ENCODE measurements around the gene BMP6.

Gene BMP6

DNA sequence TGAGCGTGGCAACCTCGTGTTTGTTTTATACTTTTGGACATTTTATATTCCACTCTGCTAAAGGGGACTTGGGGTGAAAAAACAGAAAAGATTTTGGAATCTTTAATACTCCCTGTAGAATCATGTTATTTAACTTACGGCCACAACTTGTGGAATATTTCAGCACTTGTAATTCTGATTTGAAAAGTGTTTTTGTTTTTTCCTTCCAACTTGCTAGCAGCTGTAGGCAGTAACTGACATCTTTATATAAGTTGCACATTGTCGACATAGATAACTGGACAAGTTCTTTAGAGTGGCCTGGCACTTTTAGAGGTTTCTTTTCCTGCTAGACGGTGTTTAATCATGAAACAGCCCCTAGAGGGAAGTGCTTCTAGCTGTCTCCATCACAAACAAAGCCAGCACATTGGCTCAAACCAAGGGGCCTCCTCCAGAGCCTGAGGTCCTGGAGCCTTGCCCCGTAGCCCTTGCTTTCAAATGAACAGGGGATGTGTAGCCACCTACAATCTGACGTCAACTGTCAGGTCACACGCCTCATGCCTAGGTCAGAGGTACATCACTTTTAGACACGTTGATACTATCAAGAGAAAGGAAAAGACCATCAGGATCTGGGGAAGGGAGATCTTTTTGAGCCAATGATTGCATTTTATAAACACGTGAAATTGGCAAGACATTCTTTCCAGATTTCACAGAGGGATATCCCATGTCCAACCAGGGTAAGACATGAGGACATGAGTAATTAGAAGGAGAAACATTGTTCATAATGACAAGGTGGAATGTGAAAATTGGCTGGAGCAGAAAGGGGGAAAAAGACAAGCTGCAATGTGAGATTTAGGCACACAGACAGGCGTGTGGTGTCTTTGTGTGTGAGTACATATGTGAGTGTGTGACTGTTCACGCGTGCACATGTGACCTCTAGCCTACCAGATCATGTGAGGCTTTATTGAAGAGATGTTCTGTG is 92.6 kb downstream of the BMP6 start:
- no peak for TF ChIP-seq EZH2 (IDR thresholded peaks at IDR 0.05; ENCODE audit: borderline replicate concordance, low read depth, low read length, severe bottlenecking)
- TF ChIP-seq, protein P1, sequence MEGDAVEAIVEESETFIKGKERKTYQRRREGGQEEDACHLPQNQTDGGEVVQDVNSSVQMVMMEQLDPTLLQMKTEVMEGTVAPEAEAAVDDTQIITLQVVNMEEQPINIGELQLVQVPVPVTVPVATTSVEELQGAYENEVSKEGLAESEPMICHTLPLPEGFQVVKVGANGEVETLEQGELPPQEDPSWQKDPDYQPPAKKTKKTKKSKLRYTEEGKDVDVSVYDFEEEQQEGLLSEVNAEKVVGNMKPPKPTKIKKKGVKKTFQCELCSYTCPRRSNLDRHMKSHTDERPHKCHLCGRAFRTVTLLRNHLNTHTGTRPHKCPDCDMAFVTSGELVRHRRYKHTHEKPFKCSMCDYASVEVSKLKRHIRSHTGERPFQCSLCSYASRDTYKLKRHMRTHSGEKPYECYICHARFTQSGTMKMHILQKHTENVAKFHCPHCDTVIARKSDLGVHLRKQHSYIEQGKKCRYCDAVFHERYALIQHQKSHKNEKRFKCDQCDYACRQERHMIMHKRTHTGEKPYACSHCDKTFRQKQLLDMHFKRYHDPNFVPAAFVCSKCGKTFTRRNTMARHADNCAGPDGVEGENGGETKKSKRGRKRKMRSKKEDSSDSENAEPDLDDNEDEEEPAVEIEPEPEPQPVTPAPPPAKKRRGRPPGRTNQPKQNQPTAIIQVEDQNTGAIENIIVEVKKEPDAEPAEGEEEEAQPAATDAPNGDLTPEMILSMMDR (IDR thresholded peaks at IDR 0.05; ENCODE audit: borderline replicate concordance, extremely low read depth, low read length, poor library complexity, severe bottlenecking) = no peak
- H3K36me3 ChIP-seq (ENCODE audit: insufficient read depth, low read length) = no peaks in the 10 kb centered on the region
- no peak overlapping the region for H3K4me3 ChIP-seq (ENCODE audit: low read depth in 1 of 2, low read length in 2 of 2)
- ATAC-seq (ENCODE audit: insufficient read depth, low read depth) (no peak), DNase-seq (no peak)
- H3K27me3 ChIP-seq (ENCODE audit: insufficient read depth, low read length, poor library complexity) = peaks cover 8% of the 10 kb centered on the region
- H3K9me3 ChIP-seq (ENCODE audit: insufficient read depth, low read length, severe bottlenecking) = no peaks in the 10 kb centered on the region
- H3K4me2 ChIP-seq (ENCODE audit: insufficient read depth, low read length) = no peak overlapping the region
- H3K27ac ChIP-seq (ENCODE audit: low read length) = no peak overlapping the region
- H2AFZ ChIP-seq (ENCODE audit: low read depth, low read length) = no peak overlapping the region
- H3K79me2 ChIP-seq (ENCODE audit: insufficient read depth, low read length) = no peaks in the 10 kb centered on the region
- H3K9ac ChIP-seq (ENCODE audit: low read depth, low read length) = no peak overlapping the region
- no peaks in the 10 kb centered on the region for H3K4me1 ChIP-seq (ENCODE audit: insufficient read depth, low read length)
- no peaks in the 10 kb centered on the region for H4K20me1 ChIP-seq (ENCODE audit: insufficient read depth, low read length)

DNA sequence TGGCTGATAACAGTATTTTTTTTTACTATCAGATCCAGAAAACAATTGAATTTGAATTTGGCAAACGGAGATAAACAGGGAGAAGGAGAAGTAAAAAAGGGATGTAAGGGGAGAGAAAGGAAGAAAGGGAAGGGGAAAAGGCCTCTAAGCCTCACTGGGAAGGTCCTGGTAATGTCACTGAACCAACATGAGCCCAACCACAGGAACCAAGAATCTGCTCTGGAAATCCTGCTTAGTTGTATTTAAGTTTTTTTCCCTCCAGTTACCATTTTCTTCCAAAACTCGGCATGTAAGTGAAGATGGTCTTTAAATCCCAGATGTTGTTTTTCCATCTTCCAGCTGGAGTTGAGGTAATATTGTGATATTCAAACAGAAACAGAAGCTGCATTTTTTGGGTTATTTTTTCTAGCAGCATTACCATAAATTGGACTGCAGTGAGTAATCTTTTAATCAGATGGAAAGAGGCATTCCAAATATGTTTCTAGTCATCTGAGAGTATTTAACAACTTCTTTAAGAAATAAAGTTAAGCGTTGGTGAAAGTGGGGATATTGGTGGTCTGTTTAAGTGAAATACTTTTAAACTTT is 93.6 kb downstream of the BMP6 start:
- no peak overlapping the region for H2AFZ ChIP-seq (ENCODE audit: low read depth, low read length)
- H3K4me3 ChIP-seq (ENCODE audit: low read depth in 1 of 2, low read length in 2 of 2) = no peak overlapping the region
- no peak overlapping the region for H3K4me2 ChIP-seq (ENCODE audit: insufficient read depth, low read length)
- H3K36me3 ChIP-seq (ENCODE audit: insufficient read depth, low read length) = no peaks in the 10 kb centered on the region
- ATAC-seq (ENCODE audit: insufficient read depth, low read depth) = no peak
- H3K9ac ChIP-seq (ENCODE audit: low read depth, low read length) = no peak overlapping the region
- H3K27me3 ChIP-seq (ENCODE audit: insufficient read depth, low read length, poor library complexity) = peaks cover 8% of the 10 kb centered on the region
- no peak for DNase-seq
- no peaks in the 10 kb centered on the region for H3K79me2 ChIP-seq (ENCODE audit: insufficient read depth, low read length)
- H3K9me3 ChIP-seq (ENCODE audit: insufficient read depth, low read length, severe bottlenecking) = no peaks in the 10 kb centered on the region
- no peak overlapping the region for H3K27ac ChIP-seq (ENCODE audit: low read length)
- no peaks in the 10 kb centered on the region for H4K20me1 ChIP-seq (ENCODE audit: insufficient read depth, low read length)
- no peaks in the 10 kb centered on the region for H3K4me1 ChIP-seq (ENCODE audit: insufficient read depth, low read length)
- TF ChIP-seq EZH2 (IDR thresholded peaks at IDR 0.05; ENCODE audit: borderline replicate concordance, low read depth, low read length, severe bottlenecking) = no peak
- TF ChIP-seq, protein P1 (IDR thresholded peaks at IDR 0.05; ENCODE audit: borderline replicate concordance, extremely low read depth, low read length, poor library complexity, severe bottlenecking) = no peak

DNA sequence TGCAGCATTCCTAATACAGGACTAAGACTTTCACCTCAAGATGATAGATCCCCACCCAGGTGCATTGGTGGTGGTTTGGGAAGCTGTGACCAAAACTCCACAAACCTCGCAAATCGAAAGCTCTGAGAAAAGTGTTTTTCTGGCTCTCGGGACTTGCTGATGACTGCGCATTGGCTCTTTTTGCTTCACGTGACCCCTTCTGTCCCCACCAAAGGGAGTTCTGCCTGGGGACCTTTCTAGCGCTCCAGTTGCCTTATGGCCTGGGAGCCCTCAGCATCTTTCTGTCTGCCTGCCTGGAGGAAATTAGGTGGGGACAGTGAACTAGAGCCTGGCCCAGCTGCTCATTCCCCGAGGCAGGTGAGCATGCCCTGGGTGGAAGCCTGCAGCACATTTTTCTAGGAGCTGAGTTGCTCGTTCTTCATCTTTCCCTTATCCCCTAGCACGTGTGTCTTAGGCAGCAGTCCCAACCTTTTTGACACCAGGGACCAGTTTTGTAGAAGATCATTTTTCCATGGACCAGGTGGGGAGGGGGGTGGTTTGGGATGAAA is 94.5 kb downstream of the BMP6 start:
- Histone ChIP-seq H3K27me3 (ENCODE audit: insufficient read depth, low read length, poor library complexity) (peaks cover 8% of the 10 kb centered on the region), H3K79me2 (ENCODE audit: insufficient read depth, low read length) (no peaks in the 10 kb centered on the region), H3K4me3 (ENCODE audit: low read depth in 1 of 2, low read length in 2 of 2) (no peak overlapping the region), H4K20me1 (ENCODE audit: insufficient read depth, low read length) (no peaks in the 10 kb centered on the region), H2AFZ (ENCODE audit: low read depth, low read length) (no peak overlapping the region), H3K27ac (ENCODE audit: low read length) (no peak overlapping the region), H3K4me2 (ENCODE audit: insufficient read depth, low read length) (no peak overlapping the region), H3K36me3 (ENCODE audit: insufficient read depth, low read length) (no peaks in the 10 kb centered on the region), H3K9ac (ENCODE audit: low read depth, low read length) (no peak overlapping the region), H3K4me1 (ENCODE audit: insufficient read depth, low read length) (no peaks in the 10 kb centered on the region), H3K9me3 (ENCODE audit: insufficient read depth, low read length, severe bottlenecking) (no peaks in the 10 kb centered on the region)
- no peak for ATAC-seq (ENCODE audit: insufficient read depth, low read depth)
- DNase-seq = no peak
- TF ChIP-seq, protein P1 (IDR thresholded peaks at IDR 0.05; ENCODE audit: borderline replicate concordance, extremely low read depth, low read length, poor library complexity, severe bottlenecking) = no peak
- no peak for TF ChIP-seq EZH2 (IDR thresholded peaks at IDR 0.05; ENCODE audit: borderline replicate concordance, low read depth, low read length, severe bottlenecking)
